Hepatic stellate cell (primary cell): ENCODE results near the gene FAM227B.
"Not testable (repeated sequence)": the region's sequence is repeated elsewhere in the genome, so short reads cannot be mapped to it uniquely, and the experiment has no call there.

Experiments used
- DNase-seq: peaks from one replicate; pipeline ENCODE4 v3.0.0; 2011; ENCODE audit warnings: low spot score

FAM227B gene

DNA sequence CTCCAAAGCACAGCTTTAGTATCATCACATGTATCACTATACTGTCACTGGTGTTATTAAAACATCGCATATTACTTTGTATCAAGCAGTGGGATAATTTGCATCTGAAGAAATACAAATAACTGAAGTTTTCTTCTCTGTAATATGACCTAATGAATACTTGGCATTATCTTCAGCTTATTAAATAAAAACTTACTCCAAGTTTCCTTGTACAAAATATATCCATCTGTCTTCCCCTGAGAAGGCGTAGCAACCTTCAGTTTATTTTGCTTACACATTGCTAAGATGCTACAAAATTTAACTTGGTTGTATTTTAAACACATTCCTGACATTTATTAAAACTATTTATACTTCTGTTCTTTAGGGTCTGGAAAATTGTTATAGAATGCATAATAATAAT lies 183.9 kb downstream of the FAM227B start:
- DNase-seq = no peak

- no peak for DNase-seq
These were observed 185.4 kb downstream of the FAM227B start for GRCh38 chr15:49435174-49435573.

- DNase-seq = no peak
These were observed 190.6 kb downstream of the FAM227B start for GRCh38 chr15:49430046-49430445.

DNA sequence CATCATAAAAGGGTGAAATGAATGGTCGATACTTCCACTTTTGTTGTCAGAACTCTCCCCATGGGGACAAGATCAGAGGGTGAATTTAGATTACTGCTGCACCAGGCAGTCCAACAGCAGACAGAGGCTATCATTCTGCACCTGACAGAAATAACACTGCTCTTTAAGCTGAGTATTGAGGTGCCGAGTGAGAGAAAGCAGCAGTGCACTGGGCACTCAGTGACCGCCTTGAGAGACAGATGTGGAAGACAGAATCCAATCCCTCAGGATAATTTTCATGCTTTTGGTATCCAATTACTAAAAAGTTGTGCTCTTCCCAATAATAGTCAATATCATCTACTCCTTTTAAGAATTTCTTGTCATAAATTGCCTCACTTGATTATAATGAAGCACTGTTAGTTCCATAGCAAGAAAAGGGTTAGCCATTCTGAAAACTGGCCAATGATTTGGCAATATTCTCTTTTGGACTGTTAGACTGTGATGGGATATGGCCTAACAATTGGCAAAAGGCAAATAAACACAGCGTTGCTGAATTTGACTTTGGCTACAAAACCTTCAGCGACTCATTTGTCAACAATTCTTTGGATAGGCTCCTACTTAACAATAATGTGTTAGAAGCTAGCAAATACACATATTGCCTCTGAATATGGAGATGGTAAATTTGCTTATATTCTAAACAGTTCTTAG lies 192.1 kb downstream of the FAM227B start:
- no peak for DNase-seq

GRCh38 chr15:49427372-49427771 lies 193.2 kb downstream of the FAM227B start:
- no peak for DNase-seq

GRCh38 chr15:49424954-49425353 lies 195.7 kb downstream of the FAM227B start:
- DNase-seq = no peak

GRCh38 chr15:49423901-49424550 lies 196.6 kb downstream of the FAM227B start:
- no peak for DNase-seq

DNA sequence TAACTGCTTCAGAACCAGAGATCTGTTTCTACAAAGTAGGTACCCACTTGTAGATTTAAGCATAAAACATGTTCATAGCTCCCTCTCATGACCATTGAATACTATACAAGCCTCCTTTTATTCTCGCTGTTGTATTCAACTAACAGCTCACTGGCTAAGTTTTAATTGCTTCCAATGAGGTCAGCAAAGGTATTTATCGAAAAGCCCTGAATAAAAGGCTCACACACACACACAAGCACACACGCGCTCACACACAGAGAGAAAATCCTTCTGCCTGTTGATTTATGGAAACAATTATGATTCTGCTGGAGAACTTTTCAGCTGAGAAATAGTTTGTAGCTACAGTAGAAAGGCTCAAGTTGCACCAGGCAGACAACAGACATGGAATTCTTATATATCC lies 197.6 kb downstream of the FAM227B start, which contains the start of gene FGF7:
Gene FGF7, plus strand, starts transcription at position 222 of the 400 bp plus-strand sequence. CDS start 1,056 bp downstream, outside the sequence.
- DNase-seq = no peak

DNA sequence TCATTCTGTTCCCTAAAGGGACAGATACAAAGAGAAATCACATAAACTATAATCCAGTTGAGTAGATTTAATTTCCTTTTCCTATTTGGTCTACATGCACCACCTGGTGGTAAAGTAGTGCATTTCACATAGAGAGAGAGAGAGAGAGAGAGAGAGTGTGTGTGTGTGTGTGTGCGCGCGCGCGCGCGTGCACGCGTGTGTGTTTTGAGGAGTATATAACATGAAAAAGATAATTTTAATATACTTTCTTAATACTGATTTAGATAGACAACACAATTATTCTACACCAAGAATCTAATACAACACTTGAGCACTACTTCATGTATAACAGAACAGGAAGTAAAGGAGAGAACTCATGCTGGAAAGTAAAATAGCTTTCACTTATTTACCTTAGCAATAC lies 198.6 kb downstream of the FAM227B start:
- no peak for DNase-seq

GRCh38 chr15:49418811-49419210 lies 201.8 kb downstream of the FAM227B start:
- DNase-seq = no peak

DNA sequence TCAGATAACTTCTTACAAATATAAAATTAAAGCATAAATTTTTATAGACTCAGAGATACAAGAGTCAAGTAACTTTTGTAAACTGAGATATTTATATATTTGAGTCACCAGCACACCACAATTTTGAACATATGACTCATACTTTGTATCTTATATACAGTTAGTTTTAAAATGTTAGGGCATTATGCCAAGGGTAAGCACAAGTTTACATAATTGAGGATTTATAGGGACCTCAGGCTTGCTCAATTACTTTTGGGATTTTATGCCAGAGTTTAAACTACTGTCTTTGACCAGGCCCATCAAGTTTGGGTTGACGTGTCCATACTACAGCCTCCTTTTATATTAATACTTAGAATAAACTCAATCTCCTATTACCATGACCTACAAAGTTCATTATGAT lies 205.0 kb downstream of the FAM227B start:
- DNase-seq = peak; percentile 20

- no peak for DNase-seq
These were observed 205.5 kb downstream of the FAM227B start for GRCh38 chr15:49415149-49415548.

- DNase-seq = no peak
These were observed 207.8 kb downstream of the FAM227B start for GRCh38 chr15:49412797-49413196.

DNA sequence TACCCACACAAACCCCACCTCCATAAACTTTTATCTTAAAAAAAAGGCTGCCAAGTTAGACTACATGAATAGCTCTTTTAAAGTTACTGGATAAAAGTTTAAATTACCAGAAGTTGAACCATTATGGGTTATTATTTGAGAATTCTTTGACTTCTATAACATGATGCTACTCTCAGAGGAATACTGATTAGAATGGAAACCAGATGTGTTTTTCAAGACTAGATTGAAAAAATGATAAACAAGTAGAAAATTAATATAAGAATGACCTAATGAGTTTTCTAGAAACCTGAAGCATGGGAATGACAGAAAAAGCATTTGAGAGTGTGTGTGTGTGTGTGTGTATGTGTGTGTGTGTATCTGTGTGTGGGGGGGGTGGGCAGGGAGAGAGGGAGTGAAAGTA lies 210.0 kb downstream of the FAM227B start:
- DNase-seq = no peak

- DNase-seq = no peak
These were observed 214.1 kb downstream of the FAM227B start for GRCh38 chr15:49406352-49407118.

- not testable (repeated sequence) for DNase-seq
These were observed 217.9 kb downstream of the FAM227B start for GRCh38 chr15:49402515-49403296.

GRCh38 chr15:49387471-49387870 lies 233.1 kb downstream of the FAM227B start:
- no peak for DNase-seq

GRCh38 chr15:49383266-49383665 lies 237.4 kb downstream of the FAM227B start:
- no peak for DNase-seq

DNA sequence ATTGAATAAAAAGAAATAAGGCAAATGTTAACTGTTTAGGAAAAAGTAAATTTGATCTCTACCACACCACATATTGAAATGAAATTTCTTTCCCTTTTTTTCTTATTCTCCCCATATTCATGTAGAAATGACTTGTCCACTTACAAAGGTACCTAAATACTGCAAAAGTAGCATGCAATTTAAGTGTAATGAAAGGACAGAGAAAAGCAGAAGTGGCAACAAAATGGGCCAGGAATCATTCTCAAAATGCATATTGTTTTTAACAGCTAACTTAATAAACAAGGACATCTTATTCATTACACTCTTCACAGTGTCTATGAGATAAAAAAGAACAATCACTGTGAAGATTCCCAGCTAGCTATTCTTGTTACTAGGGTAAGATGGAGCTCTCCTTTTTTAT lies 238.2 kb downstream of the FAM227B start:
- DNase-seq = no peak

- DNase-seq = no peak
These were observed 239.7 kb downstream of the FAM227B start for GRCh38 chr15:49380912-49381311.

- DNase-seq = no peak
These were observed 240.6 kb downstream of the FAM227B start for GRCh38 chr15:49379996-49380395.

DNA sequence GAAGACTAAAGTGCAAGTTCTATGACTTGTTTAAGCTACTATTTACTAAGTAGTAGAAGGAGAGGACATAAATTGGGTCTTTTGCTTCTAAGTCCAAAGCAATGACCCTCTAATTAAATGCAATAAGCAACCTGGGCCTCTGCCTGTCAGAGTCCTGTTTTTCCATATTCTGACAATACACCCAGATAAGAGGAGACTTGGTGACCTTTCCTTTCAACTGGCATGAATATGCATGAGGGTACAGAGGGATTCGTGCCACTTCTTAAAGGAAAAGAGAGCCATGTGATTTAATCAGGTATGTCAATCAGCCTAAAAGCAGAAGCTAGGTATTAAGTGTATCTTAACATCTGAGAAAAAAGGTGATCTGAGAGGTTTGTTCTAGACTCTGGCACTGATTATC lies 248.3 kb downstream of the FAM227B start:
- no peak for DNase-seq
